Amygdala (tissue), 56 donors: ENCODE measurements around the gene DYNC1LI1.

Source experiments
- DNase-seq, 56 donors: peaks; one replicate each; lab custom pipeline; 2025; lab: John Stamatoyannopoulos, UW

DYNC1LI1 gene

GRCh38 chr3:32570421-32571191 is at the start of gene DYNC1LI1:
DYNC1LI1 (minus strand) TSS chr3:32570858; CDS start chr3:32570770, 88 bp downstream.
- DNase-seq: peak; percentile 53 to 96 (median 89)

- DNase-seq: no peak
These were observed 48.7 kb upstream of the DYNC1LI1 start for GRCh38 chr3:32619395-32619794.

GRCh38 chr3:32616267-32616962 is 45.8 kb upstream of the DYNC1LI1 start:
- no peak for DNase-seq

GRCh38 chr3:32614956-32615355 is 44.3 kb upstream of the DYNC1LI1 start:
- no peak for DNase-seq

- DNase-seq: no peak
These were observed 42.5 kb upstream of the DYNC1LI1 start for GRCh38 chr3:32613183-32613582.

- peak in 2 of 56 donors; percentile 2 to 19 for DNase-seq
These were observed 41.9 kb upstream of the DYNC1LI1 start for GRCh38 chr3:32612547-32612946.

- no peak for DNase-seq
These were observed 36.9 kb upstream of the DYNC1LI1 start for GRCh38 chr3:32607522-32607921.

GRCh38 chr3:32606960-32607359 is 36.3 kb upstream of the DYNC1LI1 start:
- no peak for DNase-seq

- DNase-seq: no peak
These were observed 35.6 kb upstream of the DYNC1LI1 start for GRCh38 chr3:32606277-32606676.

GRCh38 chr3:32603064-32603463 is 32.4 kb upstream of the DYNC1LI1 start:
- no peak for DNase-seq

GRCh38 chr3:32602206-32602605 is 31.5 kb upstream of the DYNC1LI1 start:
- DNase-seq: no peak

- DNase-seq: no peak
These were observed 31.1 kb upstream of the DYNC1LI1 start for GRCh38 chr3:32601722-32602121.

- no peak for DNase-seq
These were observed 27.0 kb upstream of the DYNC1LI1 start for GRCh38 chr3:32597656-32598055.

GRCh38 chr3:32596909-32597369 is 26.3 kb upstream of the DYNC1LI1 start:
- DNase-seq: no peak

- no peak for DNase-seq
These were observed 25.7 kb upstream of the DYNC1LI1 start for GRCh38 chr3:32596282-32596908.

GRCh38 chr3:32595323-32595722 is 24.7 kb upstream of the DYNC1LI1 start:
- no peak for DNase-seq

- peak in 1 of 56 donors; percentile 8 for DNase-seq
These were observed 23.4 kb upstream of the DYNC1LI1 start for GRCh38 chr3:32593903-32594525.

GRCh38 chr3:32592696-32593353 is 22.2 kb upstream of the DYNC1LI1 start:
- DNase-seq: no peak

GRCh38 chr3:32592011-32592410 is 21.4 kb upstream of the DYNC1LI1 start:
- DNase-seq: no peak

- DNase-seq: no peak
These were observed 20.5 kb upstream of the DYNC1LI1 start for GRCh38 chr3:32591186-32591585.
